ENCODE measurements around the gene RPS19. TPM values are rescaled to one million over a fixed set of nuclear protein-coding genes. Genes with fewer than 3 reads are reported as not detected.

Gene RPS19
- total RNA-seq, 1 experiment from 2014 or later: 3,297 TPM

DNA sequence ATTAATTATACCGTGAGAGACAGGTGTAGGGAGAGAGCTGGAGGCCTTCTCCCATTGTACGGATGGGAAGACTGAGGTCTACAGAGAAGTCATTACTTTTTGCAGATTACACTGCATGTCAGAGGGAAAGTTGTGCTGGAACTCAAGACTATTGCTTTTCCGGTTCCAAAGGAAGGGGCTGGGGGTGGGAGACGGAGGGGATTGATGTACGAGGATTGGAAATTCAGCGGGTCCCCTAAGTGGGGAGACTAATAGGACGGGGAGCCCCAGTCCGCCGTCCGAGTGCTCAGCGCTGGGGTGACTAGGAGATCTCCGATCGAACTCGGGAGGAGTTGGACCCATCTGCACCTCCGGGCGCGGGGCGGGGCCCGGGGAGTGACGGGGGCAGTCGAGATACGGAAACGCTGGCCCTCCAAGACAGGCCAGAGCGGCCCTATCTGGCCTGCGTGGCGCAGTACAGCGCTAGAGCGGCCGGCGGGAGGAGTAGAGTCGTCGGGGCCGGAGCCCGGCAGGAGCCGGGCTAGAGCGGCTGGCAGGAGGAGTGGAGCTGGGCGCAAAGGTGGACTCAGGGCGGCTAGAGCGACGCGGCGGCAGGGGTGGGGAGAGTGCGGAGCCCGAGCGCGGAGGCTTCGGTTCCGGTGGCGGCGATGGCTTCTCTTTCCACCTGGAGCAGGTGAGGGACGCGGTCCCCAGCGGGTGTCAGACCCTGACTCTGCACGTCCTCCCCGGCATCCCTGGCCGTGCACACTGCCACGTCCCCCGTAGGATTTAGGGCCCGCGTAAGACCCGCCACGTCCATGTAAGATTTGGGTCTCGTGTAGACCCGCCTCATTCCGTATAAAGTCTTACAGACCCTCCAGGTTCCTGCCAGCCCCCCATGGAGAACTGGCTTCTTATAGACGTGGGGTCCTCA, 24.0 kb downstream of the RPS19 start:
- CTCF ChIA-PET: interaction anchor here (0.6 to 1.4 kb wide), 7 partner anchors 9 to 74 kb away, joined by 3 to 12 read pairs (median 3); partner anchors contain the start of gene RPS19
- H3K27me3 Mint-ChIP-seq (ENCODE audit: insufficient read depth, unreplicated experiment): peaks cover 3% of the 10 kb centered on the region
- H3K36me3 Mint-ChIP-seq (ENCODE audit: insufficient read depth, unreplicated experiment): peaks cover 11% of the 10 kb centered on the region
- intact Hi-C loops (cut with micrococcal nuclease; ENCODE audit: unreplicated experiment): loop anchor here (1.0 to 5.0 kb wide), 4 partner anchors 20 to 193 kb away; partner anchors contain the start of genes RABAC1 and ZNF574
- no peak for TF ChIP-seq CTCF (IDR thresholded peaks at IDR 0.05; ENCODE audit: insufficient read depth in 1 of 2, low read depth in 1 of 2, low read length in 1 of 2, severe bottlenecking in 1 of 2, unreplicated experiment in 1 of 2)
- H3K4me3 Mint-ChIP-seq (ENCODE audit: unreplicated experiment): peak overlapping the region; percentile 91
- Histone ChIP-seq H3K36me3 (ENCODE audit: control insufficient read depth, insufficient read depth, low read length) (peaks cover 3% of the 10 kb centered on the region; the same call in 1 of the 2 replicates), H3K4me3 (ENCODE audit: low read depth, low read length) (peak overlapping the region; percentile 89), H3K27me3 (replicated peaks; ENCODE audit: control insufficient read depth, insufficient read depth, low read length) (no peaks in the 10 kb centered on the region), H3K4me1 (peaks cover 24% of the 10 kb centered on the region), H3K9me3 (no peaks in the 10 kb centered on the region)
- H3K4me1 Mint-ChIP-seq (ENCODE audit: low read depth, unreplicated experiment): peaks cover 31% of the 10 kb centered on the region
- POLR2A ChIA-PET: interaction anchor here (0.6 to 2.3 kb wide), 5 partner anchors 11 to 68 kb away, joined by 4 to 13 read pairs (median 4); partner anchors contain the start of genes ERFL and RPS19
- DNase-seq: peak; percentile 98
- TSS peak; percentile 96 for BruUV-seq (replicated peaks)
- H3K27ac Mint-ChIP-seq (ENCODE audit: unreplicated experiment): peak overlapping the region; percentile 83
- no peaks in the 10 kb centered on the region for H3K9me3 Mint-ChIP-seq (ENCODE audit: unreplicated experiment)

GRCh38 chr19:41886761-41887710, 27.0 kb downstream of the RPS19 start:
- H3K27me3 ChIP-seq (replicated peaks; ENCODE audit: control insufficient read depth, insufficient read depth, low read length): no peaks in the 10 kb centered on the region
- ChIA-PET POLR2A (interaction anchor here (0.6 kb wide), 1 partner anchor 27 kb away, joined by 3 read pairs; the partner anchor contains the start of gene RPS19), CTCF (interaction anchor here (1.0 to 2.7 kb wide), 6 partner anchors 14 to 189 kb away, joined by 3 to 17 read pairs (median 4); partner anchors contain the start of gene ZNF574)
- H3K4me1 ChIP-seq: peaks cover 24% of the 10 kb centered on the region
- H3K9me3 ChIP-seq: no peaks in the 10 kb centered on the region
- 0 out of 2 replicates have a peak overlapping the region, but pooled peaks have one; percentile 17 for H3K4me3 ChIP-seq (ENCODE audit: low read depth, low read length)
- H3K36me3 ChIP-seq (ENCODE audit: control insufficient read depth, insufficient read depth, low read length): peaks cover 3% of the 10 kb centered on the region; the same call in 1 of the 2 replicates
- Mint-ChIP-seq H3K27me3 (ENCODE audit: insufficient read depth, unreplicated experiment) (peaks cover 3% of the 10 kb centered on the region), H3K4me3 (ENCODE audit: unreplicated experiment) (peak overlapping the region; percentile 40), H3K4me1 (ENCODE audit: low read depth, unreplicated experiment) (peaks cover 31% of the 10 kb centered on the region), H3K27ac (ENCODE audit: unreplicated experiment) (peak overlapping the region; percentile 47), H3K36me3 (ENCODE audit: insufficient read depth, unreplicated experiment) (peaks cover 16% of the 10 kb centered on the region), H3K9me3 (ENCODE audit: unreplicated experiment) (no peaks in the 10 kb centered on the region)
- BruUV-seq (replicated peaks): no TSS peak
- no peak for DNase-seq
- intact Hi-C loops (cut with micrococcal nuclease; ENCODE audit: unreplicated experiment): loop anchor here (1.0 to 2.0 kb wide), 2 partner anchors 14 to 64 kb away; no protein-coding TSS in a partner anchor
- TF ChIP-seq CTCF (IDR thresholded peaks at IDR 0.05; ENCODE audit: insufficient read depth in 1 of 2, low read depth in 1 of 2, low read length in 1 of 2, severe bottlenecking in 1 of 2, unreplicated experiment in 1 of 2): no peak

Data from Caco-2 (cell line).